Coronary artery (tissue), 2 donors: ENCODE results near the gene SYNPO2L.
"Not testable (repeated sequence)": the region's sequence is repeated elsewhere in the genome, so short reads cannot be mapped to it uniquely, and the experiment has no call there.

Experiments used
- DNase-seq: peaks from one replicate; pipeline ENCODE4 v3.0.0-alpha.2; 2017; ENCODE audit warnings: low spot score
- H3K27ac ChIP-seq, 2 donors: fragments of 200-600 bp; sonication (generic); one replicate each; pipeline ENCODE4 v1.5.1; 2016 to 2019
- H3K4me3 ChIP-seq: fragments of 200-600 bp; sonication (generic); 2 replicates; pipeline ENCODE4 v1.5.1; 2016; ENCODE audit warnings: mild to moderate bottlenecking, moderate library complexity
- CTCF ChIP-seq: fragments of 200-600 bp; sonication (generic); IDR thresholded peaks from one replicate; pipeline ENCODE4 v1.5.1; 2019; ENCODE audit warnings: antibody characterized with exemption

SYNPO2L gene

GRCh38 chr10:73627300-73627699, 28.5 kb downstream of the SYNPO2L start:
- no peak for DNase-seq
- Histone ChIP-seq H3K4me3 (no peak overlapping the region), H3K27ac (no peak overlapping the region)
- no peak for TF ChIP-seq CTCF

DNA sequence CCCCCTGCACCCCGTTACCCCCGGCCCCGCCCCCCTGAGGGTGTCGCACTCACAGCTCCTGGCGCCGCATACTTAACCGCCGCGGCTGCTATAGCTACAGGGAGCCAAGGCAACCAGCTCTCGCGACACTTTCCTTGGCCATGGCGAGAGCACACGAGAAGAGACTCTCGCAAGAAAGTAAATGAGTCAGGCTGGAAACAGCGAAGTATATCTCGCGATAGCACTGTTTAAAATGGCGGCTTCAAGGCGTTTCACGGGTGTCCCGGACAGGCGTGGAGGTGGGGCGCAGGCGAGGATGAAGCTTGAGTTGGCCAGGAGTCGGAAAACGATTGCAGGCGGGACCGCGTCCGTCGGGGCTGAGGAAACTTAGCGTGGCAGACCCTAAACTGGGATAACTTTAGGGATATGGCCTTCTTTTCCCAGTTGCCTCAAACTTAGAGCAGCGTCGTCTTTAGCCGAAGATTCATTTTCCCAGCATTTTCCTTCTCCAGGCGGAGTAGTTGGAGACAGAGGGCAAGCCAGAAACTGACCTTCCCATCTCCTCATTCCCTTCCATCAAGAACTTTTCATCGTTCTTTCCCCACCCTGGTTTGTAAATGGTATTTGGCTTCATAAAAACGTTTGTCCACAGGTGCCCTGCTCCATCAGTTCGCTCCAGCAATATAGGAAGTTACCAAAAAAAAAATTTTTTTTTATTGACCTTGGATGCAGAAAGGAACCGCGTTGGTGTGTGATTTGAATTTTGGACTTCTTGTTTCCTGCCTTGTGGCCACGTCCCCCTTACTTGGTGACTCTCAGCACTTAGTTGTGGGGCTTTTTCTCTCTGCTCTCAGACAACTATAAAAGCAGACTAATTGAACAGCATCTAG, 29.7 kb downstream of the SYNPO2L start:
- no peak for TF ChIP-seq CTCF
- peak overlapping the region; percentile 86 for H3K4me3 ChIP-seq
- H3K27ac ChIP-seq = peak overlapping the region; percentile 79 to 85
- peak; percentile 96 for DNase-seq

DNA sequence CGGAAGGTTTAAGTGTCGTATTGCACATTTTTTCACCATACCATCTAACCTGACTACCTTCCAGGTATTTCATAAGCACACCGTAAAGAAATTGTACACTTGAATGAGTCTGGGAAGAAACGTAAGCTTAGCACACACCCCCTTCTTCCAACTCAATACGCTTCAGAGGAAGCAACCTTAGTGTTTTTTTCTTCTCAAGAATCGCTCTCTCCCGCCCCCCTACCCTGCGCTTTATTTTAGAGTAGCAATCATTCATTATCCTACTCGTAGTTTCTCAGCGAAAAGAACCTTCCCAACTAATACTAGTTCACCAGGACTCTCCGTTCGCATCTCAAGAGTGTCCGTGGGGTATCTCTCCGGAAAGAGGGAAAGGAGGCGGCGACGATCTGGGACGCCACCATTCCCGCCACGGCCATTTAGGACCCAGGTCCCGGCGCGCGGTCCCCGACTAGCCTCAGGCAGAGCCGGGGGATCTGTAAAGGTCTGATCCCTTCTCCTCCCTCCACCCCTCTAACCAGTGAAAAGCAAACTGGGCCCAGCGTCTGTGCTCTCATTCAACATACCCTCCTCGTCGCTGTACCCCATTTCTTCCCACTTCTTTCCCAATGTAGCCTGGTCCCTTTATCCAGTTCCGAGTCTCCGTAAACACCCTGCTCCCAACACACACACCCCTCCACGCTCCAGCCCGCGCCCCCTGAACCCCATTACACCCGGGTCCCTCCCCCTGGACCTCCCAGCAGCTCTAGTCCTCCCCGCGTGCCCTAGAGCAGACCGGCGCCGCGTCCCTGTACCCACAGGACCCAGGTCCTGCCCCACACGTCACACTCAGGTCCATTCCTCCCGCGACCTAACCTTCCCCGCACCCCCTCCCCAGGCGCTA, 30.6 kb downstream of the SYNPO2L start:
- Histone ChIP-seq H3K4me3 (peak overlapping the region; percentile 86), H3K27ac (peak overlapping the region; percentile 58 to 85)
- no peak for TF ChIP-seq CTCF
- no peak for DNase-seq

- DNase-seq = no peak
- no peak for TF ChIP-seq CTCF
- H3K4me3 ChIP-seq = no peak overlapping the region
- H3K27ac ChIP-seq = no peak overlapping the region
These were observed 32.8 kb downstream of the SYNPO2L start for GRCh38 chr10:73623056-73623455.

GRCh38 chr10:73620974-73621373, 34.9 kb downstream of the SYNPO2L start:
- H3K4me3 ChIP-seq, DNase-seq, H3K27ac ChIP-seq: not testable (repeated sequence)

GRCh38 chr10:73617143-73617542, 38.7 kb downstream of the SYNPO2L start:
- DNase-seq, H3K4me3 ChIP-seq: not testable (repeated sequence)

GRCh38 chr10:73614720-73615119, 41.1 kb downstream of the SYNPO2L start:
- no peak for DNase-seq
- no peak overlapping the region for H3K27ac ChIP-seq
- H3K4me3 ChIP-seq = no peak overlapping the region
- TF ChIP-seq CTCF = no peak

More at GRCh38 chr10:73617143-73617542, 38.7 kb downstream of the SYNPO2L start:
- not testable (repeated sequence) for H3K27ac ChIP-seq
